Ascending aorta (tissue), 2 donors: Measurements from ENCODE around the gene TBX10. TPM values are rescaled to one million over a fixed set of nuclear protein-coding genes. Genes with fewer than 3 reads are reported as not detected.

Source experiments
- DNase-seq, 2 donors: peaks; one replicate each; pipeline ENCODE4 v3.0.0-alpha.2; 2019; ENCODE audit warnings: low spot score in 2 of 2
- H3K27ac ChIP-seq, 2 donors: fragments of 200-600 bp; sonication (generic); one replicate each; pipeline ENCODE4 v1.5.1; 2016 to 2017; ENCODE audit warnings: mild to moderate bottlenecking in 1 of 2
- H3K27me3 ChIP-seq: fragments of 200-600 bp; sonication (generic); one replicate; pipeline ENCODE4 v1.5.1; 2017
- H3K36me3 ChIP-seq, 2 donors: fragments of 200-600 bp; sonication (generic); one replicate each; pipeline ENCODE4 v1.5.1; 2016
- H3K4me1 ChIP-seq, 2 donors: fragments of 200-600 bp; sonication (generic); one replicate each; pipeline ENCODE4 v1.5.1; 2016 to 2017; ENCODE audit warnings: mild to moderate bottlenecking in 1 of 2
- H3K4me3 ChIP-seq, 2 donors: fragments of 200-600 bp; sonication (generic); one replicate each; pipeline ENCODE4 v1.5.1; 2016 to 2017; ENCODE audit warnings: mild to moderate bottlenecking in 1 of 2
- H3K9me3 ChIP-seq, 2 donors: fragments of 200-600 bp; sonication (generic); one replicate each; pipeline ENCODE4 v1.5.1; 2016
- CTCF ChIP-seq, 3 experiments: fragments of 200-600 bp in 2 of 3; fragments of 450-650 bp in 1 of 3; sonication (generic) in 2 of 3; IDR thresholded peaks; one replicate each; pipeline ENCODE4 v1.5.1; 2016 to 2019; ENCODE audit warnings: antibody characterized with exemption in 3 of 3, mild to moderate bottlenecking in 1 of 3, moderate library complexity in 1 of 3
- intact Hi-C: fragments of 100-400 bp; cut with DNase I; formaldehyde crosslinking; loops from one replicate; pipeline ENCODE4 v1.15.1; 2023
- total RNA-seq: library from RNA; depleted of rRNA; stranded (reverse); fragments of >200 nt; gene quantifications from one replicate; pipeline ENCODE4 v1.1.0, GENCODE V29; 2016

The TBX10 gene
- total RNA-seq, 1 donor from 2014 or later: not detected

GRCh38 chr11:67610302-67610868 lies 29.2 kb downstream of the TBX10 start:
- H3K27me3 ChIP-seq: no peaks in the 10 kb centered on the region
- H3K27ac ChIP-seq: no peak overlapping the region
- peaks cover 7 to 28% of the 10 kb centered on the region in 2 donors for H3K4me1 ChIP-seq
- no peak for DNase-seq
- H3K36me3 ChIP-seq: peaks cover 28 to 45% of the 10 kb centered on the region in 2 donors
- H3K9me3 ChIP-seq: no peaks in the 10 kb centered on the region
- TF ChIP-seq CTCF (IDR thresholded peaks at IDR 0.05): no peak
- no peak overlapping the region for H3K4me3 ChIP-seq
- intact Hi-C loops: no loop called here

- Histone ChIP-seq H3K36me3 (peaks cover 28 to 45% of the 10 kb centered on the region in 2 donors), H3K4me1 (peaks cover 7 to 26% of the 10 kb centered on the region in 2 donors), H3K4me3 (no peak overlapping the region), H3K9me3 (no peaks in the 10 kb centered on the region), H3K27me3 (no peaks in the 10 kb centered on the region), H3K27ac (no peak overlapping the region)
- intact Hi-C loops: no loop called here
- TF ChIP-seq CTCF (IDR thresholded peaks at IDR 0.05): no peak
- no peak for DNase-seq
Measured at GRCh38 chr11:67609316-67609715, 30.2 kb downstream of the TBX10 start.

GRCh38 chr11:67608486-67608885 lies 31.1 kb downstream of the TBX10 start:
- peaks cover 28 to 45% of the 10 kb centered on the region in 2 donors for H3K36me3 ChIP-seq
- intact Hi-C loops: no loop called here

GRCh38 chr11:67607507-67607906 lies 32.1 kb downstream of the TBX10 start:
- H3K36me3 ChIP-seq: peaks cover 28 to 39% of the 10 kb centered on the region in 2 donors
- TF ChIP-seq CTCF (IDR thresholded peaks at IDR 0.05): no peak
- no peaks in the 10 kb centered on the region for H3K9me3 ChIP-seq
- H3K27me3 ChIP-seq: no peaks in the 10 kb centered on the region
- intact Hi-C loops: no loop called here
- H3K27ac ChIP-seq: peak overlapping the region in 1 of 2 donors; percentile 66
- DNase-seq: no peak
- H3K4me1 ChIP-seq: peaks cover 7 to 22% of the 10 kb centered on the region in 2 donors
- H3K4me3 ChIP-seq: peak overlapping the region; percentile 96 to 99

More at GRCh38 chr11:67608486-67608885, 31.1 kb downstream of the TBX10 start:
- H3K9me3 ChIP-seq: no peaks in the 10 kb centered on the region
- H3K27ac ChIP-seq: no peak overlapping the region
- DNase-seq: no peak
- H3K4me3 ChIP-seq: no peak overlapping the region
- TF ChIP-seq CTCF (IDR thresholded peaks at IDR 0.05): no peak
- no peaks in the 10 kb centered on the region for H3K27me3 ChIP-seq
- peaks cover 7 to 22% of the 10 kb centered on the region in 2 donors for H3K4me1 ChIP-seq

GRCh38 chr11:67606492-67607295 lies 32.9 kb downstream of the TBX10 start, which contains the start of gene NDUFV1:
TSS of gene NDUFV1 (plus strand) at chr11:67606936. CDS start at chr11:67607005, 69 bp downstream.
- H3K9me3 ChIP-seq: no peaks in the 10 kb centered on the region
- H3K27ac ChIP-seq: peak within 1 kb of the TSS; percentile 66 to 78
- no peaks in the 10 kb centered on the region for H3K27me3 ChIP-seq
- TF ChIP-seq CTCF (IDR thresholded peaks at IDR 0.05): peak; percentile 66 to 83 (median 68)
- intact Hi-C loops: loop anchor here (1.0 kb wide), 3 partner anchors 22 to 34 kb away; no protein-coding TSS in a partner anchor
- peak; percentile 86 to 99 for DNase-seq
- H3K4me3 ChIP-seq: peak within 1 kb of the TSS; percentile 96 to 99
- H3K4me1 ChIP-seq: peaks cover 7 to 22% of the 10 kb centered on the region in 2 donors
- H3K36me3 ChIP-seq: peaks cover 21 to 31% of the 10 kb centered on the region in 2 donors
